PFSK-1 (cell line): ENCODE results near the gene JOSD1.
A peak's percentile ranks its signal among the peaks of the same experiment; 100 is the strongest.

Experiments
- FOXP2 ChIP-seq: optimal IDR thresholded peaks from 2 replicates; pipeline ENCODE3; 2011; ENCODE audit warnings: borderline replicate concordance, control low read depth, inconsistent platforms; ENCODE audit not compliant: insufficient read depth; ENCODE audit errors: extremely low read length, extremely low read depth
- POLR2AphosphoS5 ChIP-seq: IDR thresholded peaks from 2 replicates; pipeline ENCODE4 v1.6.1; 2012; ENCODE audit warnings: low read depth, mild to moderate bottlenecking, control low read depth, low read length, moderate library complexity
- SIN3A ChIP-seq: IDR thresholded peaks from 2 replicates; pipeline ENCODE4 v1.6.1; 2012; ENCODE audit warnings: mild to moderate bottlenecking, low read length, moderate library complexity, borderline replicate concordance; ENCODE audit not compliant: insufficient read depth
- TAF1 ChIP-seq: IDR thresholded peaks from 2 replicates; pipeline ENCODE4 v1.6.1; 2012; ENCODE audit warnings: low read length, control low read depth, borderline replicate concordance; ENCODE audit not compliant: insufficient read depth
- TF ChIP-seq, protein P1 (sequence below), 2 experiments: IDR thresholded peaks; 2 replicates each; pipeline versions ENCODE4 v1.6.1 to v1.8.0; 2011 to 2012; ENCODE audit warnings: low read depth in 2 of 2, low read length in 2 of 2, control low read depth in 1 of 2, inconsistent platforms in 1 of 2, mild to moderate bottlenecking in 1 of 2, moderate library complexity in 1 of 2; ENCODE audit not compliant: insufficient read depth in 1 of 2

JOSD1 gene

DNA sequence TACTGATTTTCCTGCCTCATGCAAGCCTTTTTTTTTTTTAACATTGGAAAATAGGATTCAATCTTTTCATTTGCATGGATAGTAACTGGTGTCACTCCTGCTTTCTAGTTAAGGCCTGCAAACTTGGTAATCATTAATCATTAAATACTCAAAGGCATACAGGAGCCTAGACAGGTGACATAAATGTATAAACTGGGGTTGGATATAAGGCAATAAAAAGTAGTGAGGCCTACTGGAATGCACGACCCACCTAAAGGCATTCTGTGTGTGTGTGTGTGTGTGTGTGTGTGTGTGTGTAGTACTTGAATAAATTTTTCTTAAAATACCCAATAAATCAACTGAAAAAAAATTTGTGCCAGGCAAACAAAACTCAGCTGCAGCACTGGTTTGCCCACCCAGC, 11.1 kb downstream of the JOSD1 start:
- no peak for TF ChIP-seq POLR2AphosphoS5

DNA sequence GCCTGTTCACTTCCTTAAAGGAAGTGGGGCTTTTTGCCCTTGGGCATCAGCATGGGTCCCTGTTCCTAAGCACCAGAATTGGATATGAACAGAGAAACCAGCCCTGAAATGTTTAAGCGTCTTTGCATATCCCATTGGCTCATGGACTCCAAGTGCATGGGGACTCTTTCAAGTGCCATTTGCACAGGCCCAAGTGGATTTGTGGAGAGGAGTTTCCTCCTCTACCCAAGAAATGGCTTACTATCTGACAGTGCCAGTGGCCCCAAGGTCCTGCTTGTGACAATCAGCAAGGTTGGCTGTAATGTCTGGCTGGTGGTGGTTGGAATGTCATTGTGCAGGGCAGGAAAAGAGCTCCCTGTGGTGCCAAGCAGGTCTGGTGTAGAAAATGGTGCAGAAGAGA, 15.0 kb downstream of the JOSD1 start:
- TF ChIP-seq FOXP2: no peak
- TF ChIP-seq, protein P1, sequence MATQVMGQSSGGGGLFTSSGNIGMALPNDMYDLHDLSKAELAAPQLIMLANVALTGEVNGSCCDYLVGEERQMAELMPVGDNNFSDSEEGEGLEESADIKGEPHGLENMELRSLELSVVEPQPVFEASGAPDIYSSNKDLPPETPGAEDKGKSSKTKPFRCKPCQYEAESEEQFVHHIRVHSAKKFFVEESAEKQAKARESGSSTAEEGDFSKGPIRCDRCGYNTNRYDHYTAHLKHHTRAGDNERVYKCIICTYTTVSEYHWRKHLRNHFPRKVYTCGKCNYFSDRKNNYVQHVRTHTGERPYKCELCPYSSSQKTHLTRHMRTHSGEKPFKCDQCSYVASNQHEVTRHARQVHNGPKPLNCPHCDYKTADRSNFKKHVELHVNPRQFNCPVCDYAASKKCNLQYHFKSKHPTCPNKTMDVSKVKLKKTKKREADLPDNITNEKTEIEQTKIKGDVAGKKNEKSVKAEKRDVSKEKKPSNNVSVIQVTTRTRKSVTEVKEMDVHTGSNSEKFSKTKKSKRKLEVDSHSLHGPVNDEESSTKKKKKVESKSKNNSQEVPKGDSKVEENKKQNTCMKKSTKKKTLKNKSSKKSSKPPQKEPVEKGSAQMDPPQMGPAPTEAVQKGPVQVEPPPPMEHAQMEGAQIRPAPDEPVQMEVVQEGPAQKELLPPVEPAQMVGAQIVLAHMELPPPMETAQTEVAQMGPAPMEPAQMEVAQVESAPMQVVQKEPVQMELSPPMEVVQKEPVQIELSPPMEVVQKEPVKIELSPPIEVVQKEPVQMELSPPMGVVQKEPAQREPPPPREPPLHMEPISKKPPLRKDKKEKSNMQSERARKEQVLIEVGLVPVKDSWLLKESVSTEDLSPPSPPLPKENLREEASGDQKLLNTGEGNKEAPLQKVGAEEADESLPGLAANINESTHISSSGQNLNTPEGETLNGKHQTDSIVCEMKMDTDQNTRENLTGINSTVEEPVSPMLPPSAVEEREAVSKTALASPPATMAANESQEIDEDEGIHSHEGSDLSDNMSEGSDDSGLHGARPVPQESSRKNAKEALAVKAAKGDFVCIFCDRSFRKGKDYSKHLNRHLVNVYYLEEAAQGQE (IDR thresholded peaks at IDR 0.05; ENCODE audit: insufficient read depth in 1 of 2, low read depth in 2 of 2, low read length in 2 of 2): no peak
- TF ChIP-seq SIN3A: no peak
- no peak for TF ChIP-seq TAF1
- no peak for TF ChIP-seq POLR2AphosphoS5

GRCh38 chr22:38684895-38685294, 15.8 kb downstream of the JOSD1 start:
- TF ChIP-seq TAF1 (no peak), POLR2AphosphoS5 (0 out of 2 replicates have a peak, but pooled peaks have one; percentile 25)

GRCh38 chr22:38681582-38682335, 19.0 kb downstream of the JOSD1 start, which contains the start of gene TOMM22:
TOMM22 (plus strand) TSS chr22:38681957; CDS start chr22:38681979, 22 bp downstream.
- TF ChIP-seq SIN3A (no peak), FOXP2 (peak; percentile 87), POLR2AphosphoS5 (peak; percentile 83), TAF1 (peak; percentile 93)
- TF ChIP-seq, protein P1 (IDR thresholded peaks at IDR 0.05; ENCODE audit: insufficient read depth in 1 of 2, low read depth in 2 of 2, low read length in 2 of 2): 0 out of 4 replicates have a peak, but pooled peaks of 1 of the 2 experiments have one; percentile 11

GRCh38 chr22:38675833-38676232, 24.9 kb downstream of the JOSD1 start:
- no peak for TF ChIP-seq SIN3A
- TF ChIP-seq TAF1: no peak
- no peak for TF ChIP-seq FOXP2

DNA sequence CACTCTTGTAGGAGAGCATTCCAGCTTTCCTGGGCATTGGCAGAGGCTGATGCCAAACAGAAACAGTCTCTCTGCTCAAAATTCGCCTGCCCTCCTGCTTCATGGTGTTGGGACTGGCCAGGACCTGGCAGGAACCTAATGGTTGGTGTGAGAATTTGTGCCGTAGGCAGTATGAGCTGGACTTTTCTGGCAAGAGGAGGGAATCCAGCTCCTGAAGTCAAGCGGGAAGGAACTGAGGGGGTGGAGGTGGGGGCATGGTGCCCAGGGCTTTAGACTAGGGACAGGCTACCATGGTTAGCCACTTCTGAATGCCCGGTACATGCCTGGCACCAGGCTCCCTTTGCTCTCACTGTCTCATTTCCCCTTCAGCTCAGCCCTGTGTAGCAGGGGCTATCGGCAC, 25.9 kb downstream of the JOSD1 start:
- no peak for TF ChIP-seq FOXP2
- TF ChIP-seq POLR2AphosphoS5: no peak
- no peak for TF ChIP-seq SIN3A
- TF ChIP-seq TAF1: no peak
- TF ChIP-seq, protein P1 (IDR thresholded peaks at IDR 0.05; ENCODE audit: insufficient read depth in 1 of 2, low read depth in 2 of 2, low read length in 2 of 2): no peak
